Naive thymus-derived CD8-positive, alpha-beta T cell (primary cell): ENCODE data around the gene SLC9A9. TPM values are rescaled to one million over a fixed set of nuclear protein-coding genes. Genes with fewer than 3 reads are reported as not detected.
"Not testable (repeated sequence)": the region's sequence is repeated elsewhere in the genome, so short reads cannot be mapped to it uniquely, and the experiment has no call there.

ENCODE experiments used
- ATAC-seq, 2 donors: fragments of 150-1000 bp; cut with Tn5 transposase in 1 of 2; sonication (Bioruptor Pico), chemical (Tn5 transposase) in 1 of 2; 1 replicate in 1 of 2; 2 replicates in 1 of 2; pipeline ENCODE4 v1.10.0; 2021; ENCODE audit warnings: mild to moderate bottlenecking in 2 of 2, moderate library complexity in 2 of 2
- POLR2A ChIA-PET: fragments of 350-600 bp; sonication (Branson Sonifier 250); formaldehyde crosslinking; loops from one replicate; lab custom pipeline; 2021; ENCODE audit warnings: antibody characterized with exemption; lab: Charles Lee
- DNase-seq, 10 donors: peaks; one replicate each; pipeline versions ENCODE4 v3.0.0 to v3.0.0-alpha.2; 2020 to 2022
- H3K27ac Mint-ChIP-seq, 10 donors: one replicate each; pipeline ENCODE4 v1.8.0; 2020 to 2022; ENCODE audit warnings: mild to moderate bottlenecking in 10 of 10, mixed read lengths in 10 of 10, moderate library complexity in 4 of 10, inconsistent platforms in 1 of 10
- H3K27me3 Mint-ChIP-seq, 5 donors: one replicate each; pipeline ENCODE4 v1.8.0; 2021 to 2022; ENCODE audit warnings: mixed read lengths in 5 of 5
- H3K36me3 Mint-ChIP-seq, 3 donors: one replicate each; pipeline ENCODE4 v1.8.0; 2020 to 2022; ENCODE audit warnings: mixed read lengths in 3 of 3, mild to moderate bottlenecking in 2 of 3, inconsistent platforms in 1 of 3
- H3K4me1 Mint-ChIP-seq, 4 donors: one replicate each; pipeline ENCODE4 v1.8.0; 2021 to 2022; ENCODE audit warnings: mixed read lengths in 4 of 4
- H3K4me3 Mint-ChIP-seq, 10 donors: one replicate each; pipeline ENCODE4 v1.8.0; 2020 to 2022; ENCODE audit warnings: mild to moderate bottlenecking in 10 of 10, mixed read lengths in 10 of 10, moderate library complexity in 6 of 10, inconsistent platforms in 1 of 10
- H3K9me3 Mint-ChIP-seq, 9 donors: one replicate each; pipeline ENCODE4 v1.8.0; 2020 to 2022; ENCODE audit warnings: mixed read lengths in 9 of 9, mild to moderate bottlenecking in 3 of 9, inconsistent platforms in 1 of 9, moderate library complexity in 1 of 9
- polyA plus RNA-seq, 3 donors: library from polyadenylated mRNA; unstranded; fragments of 300-500 nt; fragmentation: Illumina TruSeq; gene quantifications; one replicate each; pipeline ENCODE4 v1.2.3, GENCODE V29; 2021
- total RNA-seq, 8 experiments: library from RNA in 2 of 8; stranded (reverse) in 2 of 8; gene quantifications; one replicate each; pipeline ENCODE4 v1.2.3 and lab custom pipeline; 2021 to 2026

SLC9A9 gene
- total and polyA plus RNA-seq, 5 experiments from 2014 or later: 9.6 to 19.4 (median 14.2) TPM

- DNase-seq: no peak
- POLR2A ChIA-PET: no interaction called here
- Mint-ChIP-seq H3K9me3 (peaks cover 0 to 16% (median 0%) of the 10 kb centered on the region in 9 donors), H3K4me1 (peaks cover 0 to 4% (median 0%) of the 10 kb centered on the region in 4 donors), H3K27me3 (no peaks in the 10 kb centered on the region), H3K27ac (peak overlapping the region in 1 of 10 donors; percentile 25), H3K36me3 (peaks cover 0 to 10% (median 0%) of the 10 kb centered on the region in 3 donors), H3K4me3 (no peak overlapping the region)
- no peak for ATAC-seq
These were observed 149.5 kb downstream of the SLC9A9 start for GRCh38 chr3:143698682-143699303.

- Mint-ChIP-seq H3K27me3 (no peaks in the 10 kb centered on the region), H3K4me3 (no peak overlapping the region), H3K4me1 (peaks cover 0 to 1% (median 0%) of the 10 kb centered on the region in 4 donors), H3K27ac (no peak overlapping the region), H3K9me3 (peaks cover 0 to 16% (median 0%) of the 10 kb centered on the region in 9 donors), H3K36me3 (peaks cover 0 to 12% (median 0%) of the 10 kb centered on the region in 3 donors)
- POLR2A ChIA-PET: no interaction called here
- DNase-seq (no peak), ATAC-seq (no peak)
These were observed 150.3 kb downstream of the SLC9A9 start for GRCh38 chr3:143697975-143698374.

GRCh38 chr3:143695333-143695732 is 152.9 kb downstream of the SLC9A9 start:
- H3K4me1 Mint-ChIP-seq, H3K27me3 Mint-ChIP-seq, POLR2A ChIA-PET, H3K4me3 Mint-ChIP-seq, DNase-seq, H3K27ac Mint-ChIP-seq, ATAC-seq, H3K9me3 Mint-ChIP-seq: not testable (repeated sequence)
- H3K36me3 Mint-ChIP-seq: peaks cover 0 to 21% (median 5%) of the 10 kb centered on the region in 3 donors

GRCh38 chr3:143693506-143693905 is 154.8 kb downstream of the SLC9A9 start:
- Mint-ChIP-seq H3K4me3 (no peak overlapping the region), H3K9me3 (peaks cover 0 to 3% (median 0%) of the 10 kb centered on the region in 9 donors), H3K27ac (no peak overlapping the region), H3K4me1 (peaks cover 0 to 3% (median 0%) of the 10 kb centered on the region in 4 donors), H3K27me3 (no peaks in the 10 kb centered on the region), H3K36me3 (peaks cover 0 to 21% (median 5%) of the 10 kb centered on the region in 3 donors)
- ATAC-seq: no peak
- DNase-seq: no peak
- POLR2A ChIA-PET: no interaction called here

GRCh38 chr3:143686638-143687197 is 161.6 kb downstream of the SLC9A9 start:
- Mint-ChIP-seq H3K27me3 (no peaks in the 10 kb centered on the region), H3K9me3 (no peaks in the 10 kb centered on the region), H3K4me1 (peaks cover 0 to 3% (median 0%) of the 10 kb centered on the region in 4 donors), H3K4me3 (no peak overlapping the region), H3K36me3 (peaks cover 0 to 10% (median 3%) of the 10 kb centered on the region in 3 donors), H3K27ac (no peak overlapping the region)
- POLR2A ChIA-PET: no interaction called here
- no peak for ATAC-seq
- DNase-seq: no peak

GRCh38 chr3:143685491-143685890 is 162.8 kb downstream of the SLC9A9 start:
- H3K4me1 Mint-ChIP-seq: no peaks in the 10 kb centered on the region
- no peak overlapping the region for H3K4me3 Mint-ChIP-seq
- H3K9me3 Mint-ChIP-seq: no peaks in the 10 kb centered on the region
- H3K36me3 Mint-ChIP-seq: peaks cover 0 to 7% (median 0%) of the 10 kb centered on the region in 3 donors
- ATAC-seq (no peak), DNase-seq (no peak)
- no peak overlapping the region for H3K27ac Mint-ChIP-seq
- POLR2A ChIA-PET: no interaction called here
- no peaks in the 10 kb centered on the region for H3K27me3 Mint-ChIP-seq

- peaks cover 3 to 16% (median 8%) of the 10 kb centered on the region in 4 donors for H3K4me1 Mint-ChIP-seq
- no peak overlapping the region for H3K27ac Mint-ChIP-seq
- DNase-seq (no peak), ATAC-seq (no peak)
- H3K4me3 Mint-ChIP-seq: no peak overlapping the region
- H3K9me3 Mint-ChIP-seq: no peaks in the 10 kb centered on the region
- no peaks in the 10 kb centered on the region for H3K36me3 Mint-ChIP-seq
- POLR2A ChIA-PET: no interaction called here
- H3K27me3 Mint-ChIP-seq: no peaks in the 10 kb centered on the region
These were observed 170.8 kb downstream of the SLC9A9 start for GRCh38 chr3:143677430-143677829.

- ATAC-seq (no peak), DNase-seq (no peak)
- Mint-ChIP-seq H3K4me1 (peaks cover 3 to 22% (median 8%) of the 10 kb centered on the region in 4 donors), H3K27me3 (no peaks in the 10 kb centered on the region), H3K9me3 (no peaks in the 10 kb centered on the region), H3K36me3 (no peaks in the 10 kb centered on the region), H3K4me3 (no peak overlapping the region), H3K27ac (no peak overlapping the region)
- POLR2A ChIA-PET: no interaction called here
These were observed 171.5 kb downstream of the SLC9A9 start for GRCh38 chr3:143676747-143677146.

- peaks cover 3 to 22% (median 8%) of the 10 kb centered on the region in 4 donors for H3K4me1 Mint-ChIP-seq
- ATAC-seq (no peak), DNase-seq (no peak)
- H3K9me3 Mint-ChIP-seq: no peaks in the 10 kb centered on the region
- H3K36me3 Mint-ChIP-seq: no peaks in the 10 kb centered on the region
- no peak overlapping the region for H3K4me3 Mint-ChIP-seq
- peak overlapping the region in 2 of 10 donors; percentile 7 to 66 for H3K27ac Mint-ChIP-seq
- POLR2A ChIA-PET: no interaction called here
- no peaks in the 10 kb centered on the region for H3K27me3 Mint-ChIP-seq
These were observed 172.2 kb downstream of the SLC9A9 start for GRCh38 chr3:143676021-143676420.

- peaks cover 3 to 30% (median 8%) of the 10 kb centered on the region in 4 donors for H3K4me1 Mint-ChIP-seq
- peak overlapping the region in 6 of 10 donors; percentile 25 to 77 (median 48) for H3K27ac Mint-ChIP-seq
- H3K4me3 Mint-ChIP-seq: peak overlapping the region in 8 of 10 donors; percentile 7 to 74 (median 50)
- no peaks in the 10 kb centered on the region for H3K36me3 Mint-ChIP-seq
- no peaks in the 10 kb centered on the region for H3K9me3 Mint-ChIP-seq
- ATAC-seq (peak; percentile 94 to 98), DNase-seq (peak; percentile 39 to 84 (median 76))
- no peaks in the 10 kb centered on the region for H3K27me3 Mint-ChIP-seq
- POLR2A ChIA-PET: interaction anchor here (0.7 kb wide), 1 partner anchor 554 kb away, joined by 3 read pairs; the partner anchor contains the start of gene CHST2
These were observed 173.9 kb downstream of the SLC9A9 start for GRCh38 chr3:143674100-143674968.

GRCh38 chr3:143672396-143673165 is 175.7 kb downstream of the SLC9A9 start:
- H3K4me3 Mint-ChIP-seq: peak overlapping the region in 1 of 10 donors; percentile 34
- peaks cover 0 to under 1% (median 0%) of the 10 kb centered on the region in 9 donors for H3K9me3 Mint-ChIP-seq
- DNase-seq (no peak), ATAC-seq (no peak)
- H3K4me1 Mint-ChIP-seq: peaks cover 3 to 44% (median 8%) of the 10 kb centered on the region in 4 donors
- POLR2A ChIA-PET: no interaction called here
- peak overlapping the region in 3 of 10 donors; percentile 13 to 55 (median 50) for H3K27ac Mint-ChIP-seq
- H3K36me3 Mint-ChIP-seq: peaks cover 0 to 2% (median 0%) of the 10 kb centered on the region in 3 donors
- no peaks in the 10 kb centered on the region for H3K27me3 Mint-ChIP-seq

GRCh38 chr3:143671626-143672025 is 176.6 kb downstream of the SLC9A9 start:
- POLR2A ChIA-PET: no interaction called here
- DNase-seq (no peak), ATAC-seq (no peak)
- H3K27ac Mint-ChIP-seq: peak overlapping the region in 1 of 10 donors; percentile 45
- peaks cover 0 to 2% (median 0%) of the 10 kb centered on the region in 3 donors for H3K36me3 Mint-ChIP-seq
- peaks cover 0 to 3% (median 0%) of the 10 kb centered on the region in 9 donors for H3K9me3 Mint-ChIP-seq
- peaks cover 3 to 45% (median 8%) of the 10 kb centered on the region in 4 donors for H3K4me1 Mint-ChIP-seq
- no peak overlapping the region for H3K4me3 Mint-ChIP-seq
- no peaks in the 10 kb centered on the region for H3K27me3 Mint-ChIP-seq
